Brain microvascular endothelial cell (primary cell): ENCODE results near the gene PRPS1L1.

Source experiments
- DNase-seq: peaks from one replicate; pipeline ENCODE4 v3.0.0-alpha.2; 2020
- H3K27ac ChIP-seq: fragments of 250-450 bp; sonication (Bioruptor Pico); 2 replicates; pipeline ENCODE4 v1.5.1; 2020; ENCODE audit warnings: mild to moderate bottlenecking, moderate library complexity
- H3K27me3 ChIP-seq: fragments of 250-450 bp; sonication (Bioruptor Pico); replicated peaks from 2 replicates; pipeline ENCODE4 v1.5.1; 2020; ENCODE audit warnings: mild to moderate bottlenecking
- H3K36me3 ChIP-seq: fragments of 250-450 bp; sonication (Bioruptor Pico); replicated peaks from 2 replicates; pipeline ENCODE4 v1.5.1; 2020; ENCODE audit warnings: mild to moderate bottlenecking
- H3K4me3 ChIP-seq: 2 replicates; pipeline ENCODE4 v1.5.1; 2011; ENCODE audit warnings: low read depth, mild to moderate bottlenecking, control low read depth, low read length, moderate library complexity
- in situ Hi-C: cut with HindIII; loops from 2 replicates; pipeline ENCODE4 v1.10.0; 2017; ENCODE audit warnings: low sequenced_read_pairs, low pct_ligation_motif_present
- TF ChIP-seq, protein P1 (sequence below): IDR thresholded peaks from 2 replicates; pipeline ENCODE4 v1.5.1; 2011; ENCODE audit warnings: low read depth, mild to moderate bottlenecking, moderate library complexity, low read length, control low read depth, inconsistent platforms; ENCODE audit errors: missing control alignments

PRPS1L1 gene

DNA sequence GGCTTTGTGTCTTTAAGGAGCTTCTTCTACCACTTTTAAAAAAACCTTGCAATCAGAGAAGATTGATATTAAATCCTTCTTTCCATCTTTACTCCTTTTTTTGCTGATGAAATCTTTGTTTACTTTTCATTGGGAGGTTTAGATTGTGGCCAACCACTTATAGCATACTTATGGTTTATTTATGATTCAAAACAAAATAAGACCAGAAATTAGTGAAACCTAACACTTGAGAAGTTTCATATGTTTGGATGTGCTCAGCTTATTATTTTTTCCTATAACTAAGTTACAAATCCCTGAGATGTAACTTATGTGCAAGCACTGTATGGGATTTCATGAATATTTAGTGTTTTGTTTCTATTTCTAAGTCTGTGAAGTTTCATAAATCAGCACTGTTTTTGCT, 13.5 kb upstream of the PRPS1L1 start:
- Histone ChIP-seq H3K27ac (no peak overlapping the region), H3K27me3 (no peaks in the 10 kb centered on the region), H3K4me3 (no peak overlapping the region), H3K36me3 (no peaks in the 10 kb centered on the region)
- TF ChIP-seq, protein P1, sequence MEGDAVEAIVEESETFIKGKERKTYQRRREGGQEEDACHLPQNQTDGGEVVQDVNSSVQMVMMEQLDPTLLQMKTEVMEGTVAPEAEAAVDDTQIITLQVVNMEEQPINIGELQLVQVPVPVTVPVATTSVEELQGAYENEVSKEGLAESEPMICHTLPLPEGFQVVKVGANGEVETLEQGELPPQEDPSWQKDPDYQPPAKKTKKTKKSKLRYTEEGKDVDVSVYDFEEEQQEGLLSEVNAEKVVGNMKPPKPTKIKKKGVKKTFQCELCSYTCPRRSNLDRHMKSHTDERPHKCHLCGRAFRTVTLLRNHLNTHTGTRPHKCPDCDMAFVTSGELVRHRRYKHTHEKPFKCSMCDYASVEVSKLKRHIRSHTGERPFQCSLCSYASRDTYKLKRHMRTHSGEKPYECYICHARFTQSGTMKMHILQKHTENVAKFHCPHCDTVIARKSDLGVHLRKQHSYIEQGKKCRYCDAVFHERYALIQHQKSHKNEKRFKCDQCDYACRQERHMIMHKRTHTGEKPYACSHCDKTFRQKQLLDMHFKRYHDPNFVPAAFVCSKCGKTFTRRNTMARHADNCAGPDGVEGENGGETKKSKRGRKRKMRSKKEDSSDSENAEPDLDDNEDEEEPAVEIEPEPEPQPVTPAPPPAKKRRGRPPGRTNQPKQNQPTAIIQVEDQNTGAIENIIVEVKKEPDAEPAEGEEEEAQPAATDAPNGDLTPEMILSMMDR: no peak
- no peak for DNase-seq
- in situ Hi-C loops: no loop called here

DNA sequence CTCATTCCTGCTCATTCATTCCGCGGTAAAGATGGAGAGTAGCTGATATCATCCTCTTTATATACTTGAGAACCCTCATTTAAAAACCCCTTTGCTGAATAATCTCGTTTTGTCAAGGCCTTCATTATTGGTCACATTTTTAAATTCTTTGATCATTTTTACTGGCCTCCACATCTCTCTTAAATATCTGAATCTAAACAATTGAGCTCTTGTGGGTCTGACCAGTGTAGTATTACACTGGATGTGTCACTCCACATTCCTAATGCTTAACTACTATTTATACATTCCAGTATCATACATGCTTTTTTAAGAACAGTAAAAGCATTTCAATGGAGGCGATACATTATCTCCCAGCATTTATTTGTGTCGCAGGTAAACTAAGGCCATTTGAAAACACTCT, 12.6 kb upstream of the PRPS1L1 start:
- TF ChIP-seq, protein P1: no peak
- no peak overlapping the region for H3K4me3 ChIP-seq
- no peaks in the 10 kb centered on the region for H3K27me3 ChIP-seq
- H3K27ac ChIP-seq: peak overlapping the region; percentile 82
- no peaks in the 10 kb centered on the region for H3K36me3 ChIP-seq
- peak; percentile 60 for DNase-seq
- in situ Hi-C loops: no loop called here

DNA sequence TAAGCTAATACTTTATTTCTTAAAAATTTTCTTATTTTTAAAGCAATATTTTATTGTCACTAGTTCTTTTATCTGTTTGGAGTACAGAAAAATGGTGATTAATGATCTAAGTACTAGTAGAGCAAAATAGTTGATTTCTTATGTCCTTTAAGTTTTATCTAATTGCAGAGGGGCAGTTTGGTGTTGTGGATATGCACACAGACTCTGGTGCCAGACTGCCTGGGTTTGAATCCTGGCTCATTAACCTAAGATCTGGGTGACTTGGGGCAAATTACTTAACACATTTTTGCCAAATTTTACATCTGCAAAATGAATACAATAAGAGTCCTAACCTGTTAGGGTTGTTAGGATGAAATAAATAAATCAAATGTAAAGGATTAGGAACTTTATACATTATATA, 10.7 kb upstream of the PRPS1L1 start:
- Histone ChIP-seq H3K36me3 (no peaks in the 10 kb centered on the region), H3K27ac (no peak overlapping the region), H3K27me3 (no peaks in the 10 kb centered on the region), H3K4me3 (no peak overlapping the region)
- TF ChIP-seq, protein P1: no peak
- in situ Hi-C loops: no loop called here
- DNase-seq: no peak

DNA sequence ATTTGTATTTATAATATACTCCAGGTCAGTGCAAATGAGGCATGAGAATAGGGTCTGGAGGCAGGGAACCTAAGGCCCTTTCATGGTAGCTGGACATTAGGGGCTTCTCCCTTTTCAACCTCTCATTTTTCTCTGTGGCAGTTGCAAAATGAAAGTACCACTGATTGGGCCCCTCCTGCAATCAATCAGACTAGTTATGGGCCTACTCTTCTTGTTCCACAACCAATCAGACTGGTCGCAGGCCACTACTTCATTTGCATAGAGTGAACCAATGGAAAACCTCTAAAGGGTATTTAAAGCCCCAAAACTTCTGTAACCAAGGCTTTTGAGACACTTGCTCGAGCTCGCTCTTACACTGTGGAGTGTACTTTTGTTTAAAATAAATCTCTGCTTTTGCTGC, 10.0 kb upstream of the PRPS1L1 start:
- in situ Hi-C loops: no loop called here
- TF ChIP-seq, protein P1: no peak
- Histone ChIP-seq H3K27ac (no peak overlapping the region), H3K4me3 (no peak overlapping the region), H3K27me3 (no peaks in the 10 kb centered on the region), H3K36me3 (no peaks in the 10 kb centered on the region)
- no peak for DNase-seq

DNA sequence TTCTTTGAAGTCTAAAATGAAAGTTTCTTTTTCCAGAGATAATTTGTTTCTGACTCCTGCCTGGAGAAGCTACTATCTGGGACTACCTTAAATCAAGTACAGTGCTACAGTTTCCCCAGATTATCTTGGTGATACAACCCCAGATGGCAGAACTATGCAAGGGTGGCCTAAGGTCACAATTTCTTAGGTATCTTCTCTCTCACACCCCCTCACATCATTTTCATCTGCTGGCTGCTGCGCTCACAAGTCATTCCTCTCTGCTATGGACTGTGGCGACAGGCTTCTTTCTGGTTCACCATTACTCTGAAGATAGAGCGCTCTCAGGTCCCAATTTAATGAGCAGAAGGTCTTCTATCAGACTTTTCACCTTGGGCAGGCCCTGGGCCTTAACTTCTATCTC, 9.1 kb upstream of the PRPS1L1 start:
- TF ChIP-seq, protein P1: no peak
- DNase-seq: no peak
- H3K27me3 ChIP-seq: no peaks in the 10 kb centered on the region
- H3K36me3 ChIP-seq: no peaks in the 10 kb centered on the region
- in situ Hi-C loops: no loop called here
- no peak overlapping the region for H3K27ac ChIP-seq
- H3K4me3 ChIP-seq: no peak overlapping the region

DNA sequence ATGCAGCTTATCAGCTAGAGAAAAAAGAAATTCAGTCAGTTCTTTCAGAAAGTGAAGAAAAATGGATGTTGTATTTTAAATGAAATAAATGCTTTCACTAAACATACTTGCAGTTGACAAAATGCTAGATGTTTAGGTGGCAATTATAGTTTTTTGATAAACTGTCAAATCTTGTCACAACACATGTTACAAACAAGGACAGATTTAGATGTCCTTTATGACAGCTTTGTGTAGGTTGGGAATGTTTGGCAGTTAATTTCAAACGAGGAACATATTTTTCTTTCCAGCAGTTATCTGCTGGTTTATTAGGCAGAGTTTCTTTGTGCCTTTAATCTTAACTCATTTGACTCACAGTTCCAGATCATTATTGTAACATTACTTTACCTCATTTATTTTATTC, 3.1 kb upstream of the PRPS1L1 start:
- TF ChIP-seq, protein P1: no peak
- no peak for DNase-seq
- in situ Hi-C loops: no loop called here

More for the DNA sequence above, 3.1 kb upstream of the PRPS1L1 start:
- no peak overlapping the region for H3K27ac ChIP-seq
- H3K4me3 ChIP-seq: no peak overlapping the region
- no peaks in the 10 kb centered on the region for H3K36me3 ChIP-seq
- H3K27me3 ChIP-seq: no peaks in the 10 kb centered on the region
